Stimulated activated naive CD8-positive, alpha-beta T cell treated with anti-CD3 and anti-CD28 coated beads, Interleukin-15, amount 100 ng/mL, for 72 hours (primary cell): Measurements from ENCODE around the gene CCDC85C.

ENCODE experiments used
- ATAC-seq: fragments of 150-1000 bp; cut with Tn5 transposase; 2 replicates; pipeline ENCODE4 v1.10.0; 2021; ENCODE audit warnings: mild to moderate bottlenecking, moderate library complexity
- DNase-seq, 2 donors: peaks; one replicate each; pipeline ENCODE4 v3.0.0; 2021 to 2022
- H3K27ac Mint-ChIP-seq, 2 donors: one replicate each; pipeline ENCODE4 v1.8.0; 2022; ENCODE audit warnings: mild to moderate bottlenecking in 2 of 2, mixed read lengths in 2 of 2, moderate library complexity in 2 of 2
- H3K27me3 Mint-ChIP-seq: one replicate; pipeline ENCODE4 v1.8.0; 2022; ENCODE audit warnings: mixed read lengths
- H3K4me1 Mint-ChIP-seq: one replicate; pipeline ENCODE4 v1.8.0; 2022; ENCODE audit warnings: mild to moderate bottlenecking, mixed read lengths
- H3K4me3 Mint-ChIP-seq, 2 donors: one replicate each; pipeline ENCODE4 v1.8.0; 2022; ENCODE audit warnings: mild to moderate bottlenecking in 2 of 2, mixed read lengths in 2 of 2, moderate library complexity in 1 of 2
- H3K9me3 Mint-ChIP-seq, 2 donors: one replicate each; pipeline ENCODE4 v1.8.0; 2022; ENCODE audit warnings: mixed read lengths in 2 of 2

Gene CCDC85C

DNA sequence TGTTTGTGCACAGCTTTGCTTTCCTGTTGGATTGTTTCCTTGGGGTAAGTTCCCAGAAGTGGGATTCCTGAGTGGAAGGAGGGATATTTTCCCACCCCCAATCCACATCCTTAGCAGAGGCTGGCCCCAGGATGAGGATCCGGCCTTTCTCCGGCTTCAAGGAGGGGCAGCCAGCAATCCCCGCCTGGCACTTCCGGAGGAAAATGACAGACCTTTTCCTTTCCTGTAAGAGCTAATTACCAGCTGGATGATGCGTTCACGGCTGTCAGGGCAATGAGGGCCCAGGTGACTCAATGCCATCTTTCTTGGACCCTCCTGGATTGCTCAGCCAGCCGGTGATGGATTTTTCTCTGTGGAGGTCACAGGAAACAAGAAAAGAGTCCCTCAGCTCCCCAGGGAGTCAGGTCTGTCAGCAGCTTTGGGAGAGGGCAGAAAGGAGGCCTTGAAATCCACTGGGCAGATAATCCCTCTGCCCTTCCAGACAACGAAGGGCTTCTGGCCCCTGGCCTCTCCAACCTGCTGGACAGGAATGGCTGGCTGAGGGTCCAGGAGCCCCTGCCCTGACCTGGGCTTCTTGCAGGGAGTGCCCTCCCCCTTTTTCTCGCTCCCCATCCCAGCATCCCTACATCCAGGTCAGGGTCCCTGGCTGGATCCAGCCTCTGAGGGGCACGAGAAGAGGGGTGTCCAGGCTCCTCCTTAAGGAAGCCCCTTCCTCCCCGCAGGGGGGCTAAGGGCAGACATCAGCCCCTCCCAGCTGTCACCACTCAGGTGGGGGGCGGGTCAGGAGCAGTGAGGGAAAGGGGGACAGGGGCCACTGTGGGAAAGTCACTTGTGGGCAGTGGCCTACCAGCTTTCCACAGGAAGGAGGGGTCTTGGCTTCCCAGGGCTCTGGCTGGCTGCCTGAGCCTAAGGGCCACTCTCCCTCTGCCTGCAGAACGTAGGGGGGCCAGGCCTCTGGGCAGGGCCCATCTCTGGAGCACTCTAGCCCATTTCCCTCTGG is 16.1 kb upstream of the CCDC85C start:
- Mint-ChIP-seq H3K4me1 (no peaks in the 10 kb centered on the region), H3K27me3 (peaks cover 84% of the 10 kb centered on the region), H3K27ac (peak overlapping the region in 1 of 2 donors; percentile 52), H3K9me3 (no peaks in the 10 kb centered on the region), H3K4me3 (no peak overlapping the region)
- ATAC-seq (no peak), DNase-seq (no peak)

DNA sequence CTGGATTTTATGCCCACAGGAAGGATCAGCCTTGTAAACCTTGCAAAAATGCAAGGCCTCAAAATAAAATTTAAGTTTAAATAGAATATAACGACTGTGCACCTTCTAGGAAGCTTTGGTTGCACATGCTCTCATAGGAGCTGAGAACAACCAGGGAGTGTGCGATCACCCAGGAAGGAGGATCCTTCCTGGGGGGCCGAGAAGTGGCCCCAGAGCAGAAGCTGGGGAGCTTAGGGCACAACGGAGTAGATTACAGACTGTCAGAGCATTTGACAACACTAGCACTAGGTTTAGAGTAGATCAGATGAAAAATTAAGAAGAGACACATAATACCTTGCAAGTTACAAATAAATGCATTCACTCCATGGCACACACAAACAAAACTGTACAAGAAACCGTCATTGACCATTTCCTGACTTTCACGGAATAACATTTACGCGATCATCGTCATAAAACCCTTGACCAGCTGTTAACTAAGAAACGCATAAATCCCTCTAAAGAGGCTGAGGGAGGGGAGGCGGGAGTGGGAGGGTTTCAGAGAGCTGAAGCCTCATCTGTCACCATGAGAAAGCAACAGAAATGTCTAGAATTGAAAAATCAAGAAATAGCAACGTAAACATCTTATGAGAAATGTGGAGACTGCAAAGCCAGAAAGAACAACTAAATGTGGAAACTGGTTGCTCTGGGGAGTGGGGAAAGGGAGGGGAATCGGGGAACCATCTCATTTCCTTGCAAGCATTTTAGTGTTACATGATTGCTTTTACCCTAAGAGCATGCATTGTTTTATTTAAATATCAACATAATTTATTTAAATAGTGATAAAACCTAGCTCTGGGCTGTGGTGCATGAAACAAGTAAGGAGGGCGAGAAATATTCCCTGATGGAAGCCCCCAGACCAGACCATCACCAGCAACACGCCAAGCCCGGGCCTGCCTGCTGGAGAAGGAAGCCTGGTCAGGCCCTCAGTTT is 13.1 kb upstream of the CCDC85C start:
- Mint-ChIP-seq H3K4me3 (no peak overlapping the region), H3K27ac (no peak overlapping the region), H3K4me1 (no peaks in the 10 kb centered on the region), H3K27me3 (peaks cover 60% of the 10 kb centered on the region), H3K9me3 (no peaks in the 10 kb centered on the region)
- ATAC-seq (no peak), DNase-seq (no peak)

- no peak for ATAC-seq
- H3K4me3 Mint-ChIP-seq, result no peak overlapping the region
- DNase-seq, result no peak
- no peaks in the 10 kb centered on the region for H3K4me1 Mint-ChIP-seq
- no peaks in the 10 kb centered on the region for H3K9me3 Mint-ChIP-seq
- no peak overlapping the region for H3K27ac Mint-ChIP-seq
- peaks cover 49% of the 10 kb centered on the region for H3K27me3 Mint-ChIP-seq
Observed at GRCh38 chr14:99615497-99616157, 11.6 kb upstream of the CCDC85C start.

DNA sequence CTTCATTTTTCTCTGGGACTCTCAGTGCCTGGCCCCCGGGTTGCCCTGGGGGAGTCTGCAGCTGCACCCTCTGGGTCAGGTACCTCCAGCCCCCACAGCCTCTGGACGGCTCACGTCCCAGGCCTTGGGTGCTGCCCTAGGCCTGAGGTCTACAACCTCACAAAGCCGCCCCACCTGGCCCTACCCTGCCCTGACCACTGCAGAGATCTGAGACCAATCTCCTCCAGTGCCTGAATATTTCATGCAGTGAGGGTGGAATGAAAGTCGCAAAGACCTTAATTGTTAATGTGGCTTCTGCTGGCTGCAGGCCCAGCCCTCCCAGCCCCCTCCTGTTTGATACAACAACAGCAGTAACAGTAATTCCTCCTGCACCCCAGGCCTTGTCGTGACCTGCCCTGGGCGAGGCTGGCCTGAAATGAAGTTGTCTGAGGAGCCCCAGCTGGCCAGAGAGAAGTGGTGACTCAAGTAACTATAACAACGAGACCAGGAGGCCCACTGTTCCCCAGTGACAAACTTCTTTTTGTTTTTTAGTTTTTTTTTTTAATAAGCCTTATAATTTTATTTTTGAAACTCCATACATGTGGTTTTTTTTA is 8.8 kb upstream of the CCDC85C start:
- ATAC-seq (no peak), DNase-seq (no peak)
- H3K27me3 Mint-ChIP-seq, result peaks cover 29% of the 10 kb centered on the region
- no peak overlapping the region for H3K27ac Mint-ChIP-seq
- no peak overlapping the region for H3K4me3 Mint-ChIP-seq
- no peaks in the 10 kb centered on the region for H3K9me3 Mint-ChIP-seq
- H3K4me1 Mint-ChIP-seq, result peaks cover 8% of the 10 kb centered on the region

- peak; percentile 53 for ATAC-seq
- peaks cover 8% of the 10 kb centered on the region for H3K4me1 Mint-ChIP-seq
- DNase-seq, result no peak
- H3K27ac Mint-ChIP-seq, result peak overlapping the region in 1 of 2 donors; percentile 39
- no peak overlapping the region for H3K4me3 Mint-ChIP-seq
- H3K27me3 Mint-ChIP-seq, result peaks cover 26% of the 10 kb centered on the region
- H3K9me3 Mint-ChIP-seq, result no peaks in the 10 kb centered on the region
Observed at GRCh38 chr14:99612071-99612737, 8.2 kb upstream of the CCDC85C start.

- Mint-ChIP-seq H3K4me1 (peaks cover 8% of the 10 kb centered on the region), H3K27me3 (peaks cover 21% of the 10 kb centered on the region), H3K4me3 (no peak overlapping the region), H3K9me3 (no peaks in the 10 kb centered on the region), H3K27ac (no peak overlapping the region)
- DNase-seq (no peak), ATAC-seq (no peak)
Observed at GRCh38 chr14:99611646-99612045, 7.6 kb upstream of the CCDC85C start.

DNA sequence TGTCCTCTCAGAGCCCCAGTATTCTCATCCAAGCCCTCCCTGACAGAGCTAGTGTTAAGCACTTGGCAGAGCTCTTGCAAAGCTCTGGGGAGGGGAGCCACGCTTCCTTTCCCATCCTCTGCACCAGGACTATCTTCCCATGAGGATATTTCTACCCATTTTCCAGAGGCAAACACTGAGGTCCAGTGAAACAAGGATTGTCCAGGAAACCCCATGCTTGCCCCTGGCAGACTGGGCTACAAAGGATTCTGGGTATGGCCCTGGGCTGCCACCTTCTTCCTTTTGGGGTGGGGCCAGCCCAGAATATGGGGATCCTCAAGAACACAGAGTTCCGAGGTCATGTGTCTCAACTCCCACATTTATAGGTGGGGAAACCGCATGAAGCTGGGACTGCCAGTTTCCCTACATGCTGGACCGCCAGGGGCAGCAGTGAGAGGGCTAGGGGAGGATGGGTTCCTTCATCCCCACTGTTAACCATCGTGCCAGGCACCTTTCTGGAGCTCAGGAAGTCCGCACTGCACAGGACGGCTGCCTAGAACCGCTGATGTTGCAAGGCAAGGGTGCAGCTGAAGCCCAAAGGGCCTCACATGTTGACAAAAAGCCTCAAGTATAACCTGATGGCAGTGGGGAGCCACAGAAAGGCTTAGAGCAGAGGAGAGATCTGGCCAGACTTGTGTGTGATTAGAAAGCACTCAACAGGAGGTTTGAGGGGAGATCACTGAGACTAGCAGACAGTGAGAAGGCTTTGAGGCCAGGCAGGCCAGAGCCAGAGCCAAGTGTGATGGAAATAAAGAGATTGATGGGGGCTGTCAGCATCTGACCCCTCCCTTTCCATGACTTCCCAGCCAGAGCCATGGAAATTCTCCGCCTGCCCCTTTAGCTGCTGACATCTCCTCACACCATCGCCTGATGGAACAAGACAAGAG is 5.5 kb upstream of the CCDC85C start:
- Mint-ChIP-seq H3K4me1 (peaks cover 18% of the 10 kb centered on the region), H3K4me3 (no peak overlapping the region), H3K27me3 (peaks cover under 1% of the 10 kb centered on the region), H3K27ac (no peak overlapping the region), H3K9me3 (no peaks in the 10 kb centered on the region)
- ATAC-seq, result no peak
- DNase-seq, result no peak

DNA sequence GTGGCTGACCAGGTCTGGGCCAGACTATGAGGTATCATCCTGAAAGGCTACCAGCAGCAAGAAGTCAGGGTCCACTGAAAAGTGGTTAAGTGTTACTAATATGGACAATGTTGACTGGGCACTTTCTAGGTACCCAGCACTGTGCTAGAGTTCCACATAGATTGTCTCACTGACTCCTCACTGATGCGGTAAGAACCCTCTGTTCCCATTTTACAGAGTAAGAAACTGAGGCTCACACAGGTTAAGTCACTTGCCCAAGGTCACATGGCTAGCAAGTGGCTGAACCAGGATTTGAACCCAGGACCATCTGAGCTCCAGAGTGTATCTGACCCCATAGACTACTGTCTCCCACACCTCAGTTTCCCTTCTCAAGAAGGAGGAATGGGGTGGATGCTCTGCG is 4.6 kb upstream of the CCDC85C start:
- Mint-ChIP-seq H3K27ac (no peak overlapping the region), H3K4me3 (no peak overlapping the region), H3K4me1 (peaks cover 18% of the 10 kb centered on the region), H3K27me3 (no peaks in the 10 kb centered on the region), H3K9me3 (no peaks in the 10 kb centered on the region)
- no peak for DNase-seq
- ATAC-seq, result no peak

- ATAC-seq, result no peak
- no peak overlapping the region for H3K4me3 Mint-ChIP-seq
- DNase-seq, result no peak
Observed at GRCh38 chr14:99606359-99606758, 2.4 kb upstream of the CCDC85C start.

GRCh38 chr14:99605299-99605961 is 1.4 kb upstream of the CCDC85C start:
- Mint-ChIP-seq H3K4me3 (peak overlapping the region; percentile 90 to 98), H3K27me3 (no peaks in the 10 kb centered on the region), H3K9me3 (no peaks in the 10 kb centered on the region), H3K4me1 (peaks cover 42% of the 10 kb centered on the region), H3K27ac (peak overlapping the region; percentile 90 to 95)
- peak; percentile 38 for ATAC-seq
- DNase-seq, result peak; percentile 64 to 75

More at GRCh38 chr14:99606359-99606758, 2.4 kb upstream of the CCDC85C start:
- Mint-ChIP-seq H3K27ac (no peak overlapping the region), H3K27me3 (no peaks in the 10 kb centered on the region), H3K9me3 (no peaks in the 10 kb centered on the region), H3K4me1 (peaks cover 33% of the 10 kb centered on the region)

DNA sequence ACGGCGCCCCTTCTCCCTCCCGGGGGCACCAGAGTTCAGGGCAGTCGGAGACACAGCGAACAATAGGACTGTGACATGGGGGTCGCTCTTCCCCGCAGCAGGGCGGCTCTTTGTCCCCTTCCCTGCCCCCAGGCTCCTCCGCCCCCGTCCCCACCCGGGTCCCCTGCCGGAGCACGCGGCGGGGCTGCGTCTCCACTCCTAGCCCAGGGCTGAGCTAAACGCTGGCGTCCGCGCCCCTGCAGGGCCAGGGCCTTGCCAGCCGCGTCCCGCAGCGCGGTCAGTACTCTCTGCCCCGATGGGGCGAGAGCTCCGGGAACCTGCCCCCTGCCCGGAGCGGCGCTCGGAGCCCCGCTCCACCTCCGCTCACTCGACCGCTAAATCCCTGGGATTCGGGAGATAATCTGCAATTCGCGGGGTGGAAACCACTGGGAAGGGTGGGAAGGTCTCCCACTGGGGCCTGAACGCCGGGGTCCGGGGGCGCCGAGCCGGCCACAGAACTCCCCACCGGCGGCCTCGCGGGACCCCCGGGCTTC is 825 bp upstream of the CCDC85C start:
- Mint-ChIP-seq H3K9me3 (no peaks in the 10 kb centered on the region), H3K4me1 (peaks cover 48% of the 10 kb centered on the region), H3K27me3 (no peaks in the 10 kb centered on the region), H3K4me3 (peak overlapping the region; percentile 90 to 98), H3K27ac (peak overlapping the region; percentile 95)
- peak in 1 of 2 donors; percentile 52 for DNase-seq
- peak; percentile 59 for ATAC-seq

DNA sequence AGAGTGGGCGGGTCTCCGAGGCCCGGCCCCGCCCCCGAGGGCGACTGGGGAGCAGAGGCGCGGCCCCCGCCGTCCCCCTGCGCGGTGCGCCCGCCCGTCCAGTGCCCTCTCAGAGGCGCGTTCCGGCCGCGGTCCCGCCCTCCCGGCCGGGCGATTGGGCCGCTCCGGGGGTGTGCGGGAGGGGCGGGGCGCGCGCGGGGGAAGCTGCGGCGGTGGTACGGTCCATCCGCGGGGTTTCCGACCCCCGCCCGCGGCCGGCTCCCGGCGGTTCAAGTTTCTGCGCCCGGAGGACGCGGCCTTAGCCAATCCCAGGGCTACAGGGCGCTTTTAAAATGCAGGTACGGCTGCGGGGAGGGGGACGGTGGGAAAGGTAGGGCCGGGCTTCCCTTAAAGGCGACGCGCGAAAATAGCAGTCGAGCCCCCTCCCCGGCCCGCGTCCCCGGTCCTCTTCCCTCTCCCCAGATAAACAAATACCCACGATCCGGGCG is 315 bp upstream of the CCDC85C start:
- Mint-ChIP-seq H3K4me1 (peaks cover 44% of the 10 kb centered on the region), H3K27ac (peak overlapping the region; percentile 95), H3K9me3 (no peaks in the 10 kb centered on the region), H3K27me3 (no peaks in the 10 kb centered on the region), H3K4me3 (peak overlapping the region; percentile 90 to 98)
- ATAC-seq (peak; percentile 92), DNase-seq (peak; percentile 96 to 98)
